CD14-positive monocyte (primary cell): Measurements from ENCODE around the gene COL11A1. TPM values are rescaled to one million over a fixed set of nuclear protein-coding genes. Genes with fewer than 3 reads are reported as not detected.

ENCODE experiments used
- DNase-seq, 3 donors: peaks; one replicate each; pipeline ENCODE4 v3.0.0-alpha.2; 2011 to 2022
- H2AFZ ChIP-seq: 2 replicates; pipeline ENCODE4 v1.6.0; 2012; ENCODE audit warnings: mild to moderate bottlenecking, low read depth, low read length, inconsistent platforms; ENCODE audit not compliant: insufficient read depth, poor library complexity, severe bottlenecking
- H3K27ac ChIP-seq, 2 donors: 1 replicate in 1 of 2; 2 replicates in 1 of 2; pipeline ENCODE4 v1.5.1; 2012 to 2013; ENCODE audit warnings: low read length in 2 of 2, control low read depth in 1 of 2, inconsistent platforms in 1 of 2, low read depth in 1 of 2, mild to moderate bottlenecking in 1 of 2
- H3K27me3 ChIP-seq, 2 donors: one replicate each; pipeline versions ENCODE4 v1.6.0 to v1.6.1; 2011 to 2013; ENCODE audit warnings: low read length in 2 of 2; ENCODE audit not compliant: control insufficient read depth in 2 of 2, insufficient read depth in 2 of 2
- H3K36me3 ChIP-seq, 2 donors: replicated peaks in 1 of 2; 1 replicate in 1 of 2; 2 replicates in 1 of 2; pipeline versions ENCODE4 v1.5.1 to v1.6.1; 2012 to 2013; ENCODE audit warnings: low read length in 2 of 2, control low read depth in 1 of 2, inconsistent platforms in 1 of 2, mild to moderate bottlenecking in 1 of 2; ENCODE audit not compliant: insufficient read depth in 2 of 2, control insufficient read depth in 1 of 2
- H3K4me1 ChIP-seq, 2 donors: 1 replicate in 1 of 2; 2 replicates in 1 of 2; pipeline versions ENCODE4 v1.5.1 to v1.6.1; 2012 to 2013; ENCODE audit warnings: low read length in 2 of 2, control low read depth in 1 of 2, inconsistent platforms in 1 of 2, mild to moderate bottlenecking in 1 of 2, moderate library complexity in 1 of 2; ENCODE audit not compliant: insufficient read depth in 2 of 2, control insufficient read depth in 1 of 2
- H3K4me2 ChIP-seq: replicated peaks from 2 replicates; pipeline ENCODE3; 2012; ENCODE audit warnings: low read length, moderate library complexity, mild to moderate bottlenecking; ENCODE audit not compliant: poor library complexity, severe bottlenecking; ENCODE audit errors: extremely low read depth
- H3K4me3 ChIP-seq, 3 experiments: fragments of 200-600 bp in 1 of 3; sonication (generic) in 1 of 3; replicated peaks in 1 of 3; 1 replicate in 2 of 3; 2 replicates in 1 of 3; pipeline ENCODE4 v1.5.1; 2011 to 2013; ENCODE audit warnings: low read length in 3 of 3, mild to moderate bottlenecking in 3 of 3, control low read depth in 2 of 3, low read depth in 2 of 3, inconsistent platforms in 1 of 3, moderate library complexity in 1 of 3
- H3K79me2 ChIP-seq: 2 replicates; pipeline ENCODE4 v1.6.0; 2012; ENCODE audit warnings: mild to moderate bottlenecking, control low read depth, inconsistent platforms, low read length, moderate library complexity; ENCODE audit not compliant: insufficient read depth
- H3K9ac ChIP-seq: 2 replicates; pipeline ENCODE4 v1.6.0; 2017; ENCODE audit warnings: low read length, mild to moderate bottlenecking; ENCODE audit not compliant: insufficient read depth, poor library complexity, severe bottlenecking
- H3K9me3 ChIP-seq, 2 donors: replicated peaks in 1 of 2; 1 replicate in 1 of 2; 2 replicates in 1 of 2; pipeline versions ENCODE4 v1.5.1 to v1.6.1; 2012 to 2013; ENCODE audit warnings: low read length in 2 of 2, control low read depth in 1 of 2; ENCODE audit not compliant: control insufficient read depth in 1 of 2, insufficient read depth in 1 of 2
- H4K20me1 ChIP-seq: 2 replicates; pipeline ENCODE4 v1.6.0; 2012; ENCODE audit warnings: mild to moderate bottlenecking, low read length, control low read depth, moderate library complexity; ENCODE audit not compliant: insufficient read depth
- H3K27ac Mint-ChIP-seq, 7 donors: one replicate each; pipeline ENCODE4 v1.8.0; 2020; ENCODE audit warnings: mild to moderate bottlenecking in 7 of 7, mixed read lengths in 7 of 7, moderate library complexity in 6 of 7, inconsistent platforms in 2 of 7
- H3K27me3 Mint-ChIP-seq, 3 donors: one replicate each; pipeline ENCODE4 v1.8.0; 2021 to 2022; ENCODE audit warnings: low read depth in 3 of 3, mild to moderate bottlenecking in 3 of 3, mixed read lengths in 3 of 3, moderate library complexity in 3 of 3, inconsistent platforms in 1 of 3
- H3K36me3 Mint-ChIP-seq, 2 donors: one replicate each; pipeline ENCODE4 v1.8.0; 2020; ENCODE audit warnings: mixed read lengths in 2 of 2, inconsistent platforms in 1 of 2, mild to moderate bottlenecking in 1 of 2
- H3K4me1 Mint-ChIP-seq: one replicate; pipeline ENCODE4 v1.8.0; 2020; ENCODE audit warnings: mild to moderate bottlenecking, mixed read lengths
- H3K4me3 Mint-ChIP-seq, 2 donors: one replicate each; pipeline ENCODE4 v1.8.0; 2020; ENCODE audit warnings: mild to moderate bottlenecking in 2 of 2, mixed read lengths in 2 of 2, moderate library complexity in 1 of 2
- H3K9me3 Mint-ChIP-seq, 7 donors: one replicate each; pipeline ENCODE4 v1.8.0; 2020 to 2022; ENCODE audit warnings: mixed read lengths in 7 of 7, mild to moderate bottlenecking in 6 of 7, moderate library complexity in 6 of 7, inconsistent platforms in 2 of 7
- WGBS: methylation state at CpG from one replicate; pipeline ENCODE4 v1.1.5; 2013; ENCODE audit warnings: missing lambda C conversion rate; ENCODE audit not compliant: insufficient coverage; 5-methylcytosine and 5-hydroxymethylcytosine counted together
- intact Hi-C, 2 donors: fragments of 100-400 bp; cut with micrococcal nuclease; formaldehyde crosslinking; loops; one replicate each; pipeline versions ENCODE4 v1.15.0 to v1.15.1; 2023
- polyA plus RNA-seq, 3 donors: library from polyadenylated mRNA; depleted of rRNA in 1 of 3; unstranded in 2 of 3; stranded (reverse) in 1 of 3; fragments of 300-500 nt in 2 of 3; fragments of >200 nt in 1 of 3; fragmentation: Illumina TruSeq in 2 of 3; gene quantifications; 1 replicate in 2 of 3; 2 replicates in 1 of 3; pipeline ENCODE4 v1.2.3, GENCODE V29; 2012 to 2021
- TF ChIP-seq, protein P1 (sequence below): fragments of 200-600 bp; IDR thresholded peaks from one replicate; pipeline ENCODE4 v1.8.0; 2022; ENCODE audit warnings: antibody characterized with exemption, mild to moderate bottlenecking

Gene COL11A1
- polyA plus RNA-seq, 3 donors: not detected

DNA sequence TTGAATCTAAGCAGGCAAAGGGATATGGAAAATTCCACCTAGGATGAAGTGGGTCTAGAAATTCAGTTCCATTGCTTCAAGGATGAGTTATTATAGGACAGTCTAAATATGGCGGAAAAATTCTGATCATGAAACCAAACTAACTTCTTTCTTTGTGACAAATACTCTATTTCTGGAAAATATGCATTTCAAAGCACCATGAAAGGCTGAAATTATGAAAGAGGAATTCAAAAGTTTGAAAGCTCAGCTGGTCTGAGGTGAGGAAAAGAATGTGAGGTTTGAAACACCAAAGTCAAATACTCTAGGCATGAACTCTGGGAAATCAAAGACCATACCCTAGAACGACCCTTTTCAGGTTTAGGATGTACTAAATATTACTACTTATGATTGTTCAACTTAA, 36.4 kb upstream of the COL11A1 start:
- no peaks in the 10 kb centered on the region for H4K20me1 ChIP-seq
- no peaks in the 10 kb centered on the region for H3K79me2 ChIP-seq
- no peak for DNase-seq
- no peaks in the 10 kb centered on the region for H3K4me1 ChIP-seq
- intact Hi-C loops: no loop called here
- H3K27me3 Mint-ChIP-seq: no peaks in the 10 kb centered on the region
- peaks cover 0 to 3% (median 0%) of the 10 kb centered on the region in 7 donors for H3K9me3 Mint-ChIP-seq
- no peak overlapping the region for H3K9ac ChIP-seq
- H3K27me3 ChIP-seq: no peaks in the 10 kb centered on the region
- no peak overlapping the region for H3K27ac Mint-ChIP-seq
- no peaks in the 10 kb centered on the region for H3K36me3 Mint-ChIP-seq
- H2AFZ ChIP-seq: no peak overlapping the region
- no CpG with 5 or more reads among the region's 2 CpGs for WGBS
- no peaks in the 10 kb centered on the region for H3K9me3 ChIP-seq
- H3K4me3 ChIP-seq: no peak overlapping the region
- no peaks in the 10 kb centered on the region for H3K4me1 Mint-ChIP-seq
- no peak overlapping the region for H3K27ac ChIP-seq
- no peaks in the 10 kb centered on the region for H3K36me3 ChIP-seq
- TF ChIP-seq, protein P1, sequence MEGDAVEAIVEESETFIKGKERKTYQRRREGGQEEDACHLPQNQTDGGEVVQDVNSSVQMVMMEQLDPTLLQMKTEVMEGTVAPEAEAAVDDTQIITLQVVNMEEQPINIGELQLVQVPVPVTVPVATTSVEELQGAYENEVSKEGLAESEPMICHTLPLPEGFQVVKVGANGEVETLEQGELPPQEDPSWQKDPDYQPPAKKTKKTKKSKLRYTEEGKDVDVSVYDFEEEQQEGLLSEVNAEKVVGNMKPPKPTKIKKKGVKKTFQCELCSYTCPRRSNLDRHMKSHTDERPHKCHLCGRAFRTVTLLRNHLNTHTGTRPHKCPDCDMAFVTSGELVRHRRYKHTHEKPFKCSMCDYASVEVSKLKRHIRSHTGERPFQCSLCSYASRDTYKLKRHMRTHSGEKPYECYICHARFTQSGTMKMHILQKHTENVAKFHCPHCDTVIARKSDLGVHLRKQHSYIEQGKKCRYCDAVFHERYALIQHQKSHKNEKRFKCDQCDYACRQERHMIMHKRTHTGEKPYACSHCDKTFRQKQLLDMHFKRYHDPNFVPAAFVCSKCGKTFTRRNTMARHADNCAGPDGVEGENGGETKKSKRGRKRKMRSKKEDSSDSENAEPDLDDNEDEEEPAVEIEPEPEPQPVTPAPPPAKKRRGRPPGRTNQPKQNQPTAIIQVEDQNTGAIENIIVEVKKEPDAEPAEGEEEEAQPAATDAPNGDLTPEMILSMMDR: no peak
- H3K4me3 Mint-ChIP-seq: no peak overlapping the region
- H3K4me2 ChIP-seq: no peak overlapping the region

DNA sequence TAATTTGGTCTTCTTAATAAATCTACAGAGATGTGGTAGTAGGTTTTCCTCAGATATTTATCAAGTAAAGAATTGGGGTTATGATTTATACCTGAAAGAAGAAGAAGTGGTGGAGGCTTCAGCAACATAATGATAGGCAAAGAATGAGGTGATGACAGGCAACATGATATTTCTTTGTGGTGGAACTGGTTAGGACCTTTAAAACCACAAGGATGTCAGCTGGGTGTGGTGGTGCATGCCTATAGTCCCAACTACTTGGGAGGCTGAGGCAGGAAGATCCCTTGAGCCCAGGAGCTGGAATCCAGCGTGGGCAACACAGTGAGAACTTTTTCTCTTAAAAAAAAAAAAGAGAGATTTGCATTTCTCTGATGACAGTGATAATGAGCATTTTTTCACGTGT, 34.1 kb upstream of the COL11A1 start:
- TF ChIP-seq, protein P1: no peak
- DNase-seq: no peak
- Mint-ChIP-seq H3K27me3 (no peaks in the 10 kb centered on the region), H3K9me3 (peaks cover 0 to 3% (median 2%) of the 10 kb centered on the region in 7 donors), H3K4me3 (no peak overlapping the region), H3K36me3 (no peaks in the 10 kb centered on the region), H3K27ac (no peak overlapping the region), H3K4me1 (no peaks in the 10 kb centered on the region)
- no peaks in the 10 kb centered on the region for H3K36me3 ChIP-seq
- intact Hi-C loops: no loop called here
- no peaks in the 10 kb centered on the region for H3K4me1 ChIP-seq
- H3K27me3 ChIP-seq: no peaks in the 10 kb centered on the region
- H4K20me1 ChIP-seq: no peaks in the 10 kb centered on the region
- no peak overlapping the region for H3K9ac ChIP-seq
- no peak overlapping the region for H3K4me2 ChIP-seq
- H3K4me3 ChIP-seq: no peak overlapping the region
- H3K27ac ChIP-seq: no peak overlapping the region
- no peak overlapping the region for H2AFZ ChIP-seq
- H3K79me2 ChIP-seq: no peaks in the 10 kb centered on the region
- 53% methylated on average over 2 of the region's 2 CpGs for WGBS
- H3K9me3 ChIP-seq: no peaks in the 10 kb centered on the region
